Endothelial cell of umbilical vein (primary cell): ENCODE measurements around the gene MYL1. TPM values are rescaled to one million over a fixed set of nuclear protein-coding genes. Genes with fewer than 3 reads are reported as not detected.

Experiments used
- BruUV-seq: library from RNA; stranded (reverse); fragments of 400-500 nt; replicated peaks from 2 replicates; lab custom pipeline; 2021; lab: Mats Ljungman, UMichigan
- CTCF ChIA-PET: fragments of 300-600, 350-600 bp; sonication (Branson Sonifier 250); formaldehyde crosslinking; loops from one replicate; lab custom pipeline; 2021; ENCODE audit warnings: antibody characterized with exemption, inconsistent platforms; lab: Charles Lee
- POLR2A ChIA-PET: fragments of 300-600, 350-600 bp; sonication (Branson Sonifier 250); formaldehyde crosslinking; loops from one replicate; lab custom pipeline; 2021; ENCODE audit warnings: antibody characterized with exemption, inconsistent platforms; lab: Charles Lee
- DNase-seq: peaks from one replicate; pipeline ENCODE4 v3.0.0-alpha.2; 2011; ENCODE audit warnings: low read depth, low spot score
- FAIRE-seq: peaks from 2 replicates; lab custom pipeline; 2011; peaks lifted over from hg19 to GRCh38; lab: Jason Lieb, UNC
- H2AFZ ChIP-seq: 2 replicates; pipeline ENCODE4 v1.6.0; 2012; ENCODE audit warnings: low read depth, low read length, control low read depth, inconsistent platforms
- H3K27ac ChIP-seq: 2 replicates; pipeline ENCODE4 v1.5.1; 2011; ENCODE audit warnings: low read depth, mild to moderate bottlenecking, control low read depth, low read length, moderate library complexity; ENCODE audit not compliant: insufficient read depth
- H3K27me3 ChIP-seq, 2 experiments: 2 replicates each; pipeline versions ENCODE4 v1.6.0 to v1.6.1; 2011; ENCODE audit warnings: low read length in 2 of 2, mixed read lengths in 1 of 2; ENCODE audit not compliant: control insufficient read depth in 2 of 2, insufficient read depth in 2 of 2
- H3K36me3 ChIP-seq, 2 experiments: 2 replicates in 1 of 2; 3 replicates in 1 of 2; pipeline ENCODE4 v1.5.1; 2011; ENCODE audit warnings: low read length in 2 of 2, mild to moderate bottlenecking in 1 of 2, moderate library complexity in 1 of 2; ENCODE audit not compliant: control insufficient read depth in 2 of 2, insufficient read depth in 2 of 2; ENCODE audit errors: extremely low read depth in 1 of 2
- H3K4me1 ChIP-seq: 3 replicates; pipeline ENCODE4 v1.5.1; 2011; ENCODE audit warnings: mild to moderate bottlenecking, low read length; ENCODE audit not compliant: control insufficient read depth, insufficient read depth; ENCODE audit errors: extremely low read depth
- H3K4me2 ChIP-seq: 2 replicates; pipeline ENCODE4 v1.6.1; 2011; ENCODE audit warnings: low read length, control low read depth, mixed read lengths; ENCODE audit not compliant: insufficient read depth
- H3K4me3 ChIP-seq, 3 experiments: fragments of 200-600 bp in 1 of 3; sonication (generic), shearing (Covaris generic) in 1 of 3; replicated peaks in 1 of 3; 2 replicates each; pipeline ENCODE4 v1.5.1; 2011 to 2016; ENCODE audit warnings: control low read depth in 3 of 3, low read length in 3 of 3, mild to moderate bottlenecking in 2 of 3, inconsistent platforms in 1 of 3, low read depth in 1 of 3, moderate library complexity in 1 of 3; ENCODE audit not compliant: insufficient read depth in 1 of 3
- H3K79me2 ChIP-seq: 2 replicates; pipeline ENCODE4 v1.6.0; 2012; ENCODE audit warnings: low read length, inconsistent platforms; ENCODE audit not compliant: control insufficient read depth, insufficient read depth
- H3K9ac ChIP-seq: replicated peaks from 2 replicates; pipeline ENCODE3; 2011; ENCODE audit warnings: low read length, control low read depth; ENCODE audit not compliant: insufficient read depth; ENCODE audit errors: extremely low read depth
- H3K9me1 ChIP-seq: replicated peaks from 3 replicates; pipeline ENCODE4 v1.6.0; 2011; ENCODE audit warnings: mild to moderate bottlenecking, low read length; ENCODE audit not compliant: control insufficient read depth, insufficient read depth; ENCODE audit errors: extremely low read depth
- H3K9me3 ChIP-seq: replicated peaks from 2 replicates; pipeline ENCODE4 v1.5.1; 2012; ENCODE audit warnings: low read length, inconsistent platforms; ENCODE audit not compliant: control insufficient read depth, insufficient read depth
- H4K20me1 ChIP-seq: replicated peaks from 2 replicates; pipeline ENCODE3; 2011; ENCODE audit warnings: mild to moderate bottlenecking, low read length; ENCODE audit not compliant: control insufficient read depth, insufficient read depth; ENCODE audit errors: extremely low read depth
- FOS ChIP-seq: IDR thresholded peaks from 2 replicates; pipeline ENCODE4 v1.6.1; 2011; ENCODE audit warnings: mild to moderate bottlenecking, low read length, moderate library complexity, borderline replicate concordance; ENCODE audit not compliant: insufficient read depth
- GATA2 ChIP-seq: IDR thresholded peaks from 2 replicates; pipeline ENCODE4 v1.7.0; 2011; ENCODE audit warnings: low read depth, mild to moderate bottlenecking, moderate library complexity, mixed read lengths, low read length; ENCODE audit not compliant: insufficient read length, insufficient read depth
- JUN ChIP-seq: IDR thresholded peaks from 2 replicates; pipeline ENCODE4 v1.6.1; 2011; ENCODE audit warnings: borderline replicate concordance, low read depth; ENCODE audit not compliant: insufficient read length, insufficient read depth
- POLR2A ChIP-seq: IDR thresholded peaks from 2 replicates; pipeline ENCODE4 v1.6.1; 2012; ENCODE audit warnings: low read depth, mild to moderate bottlenecking, control low read depth, low read length
- dilution Hi-C: fragments of 300-500 bp; cut with MboI; formaldehyde crosslinking; loops from one replicate; pipeline ENCODE4 v1.15.0; 2019; ENCODE audit warnings: low sequenced_read_pairs; ENCODE audit not compliant: extremely low pct_ligation_motif_present
- intact Hi-C: fragments of 100-400 bp; cut with micrococcal nuclease; formaldehyde crosslinking; loops from one replicate; pipeline ENCODE4 v1.10.0; 2022
- polyA plus RNA-seq, 4 experiments: library from polyadenylated mRNA; depleted of rRNA in 3 of 4; stranded (reverse) in 3 of 4; unstranded in 1 of 4; fragments of >200 nt; gene quantifications; 2 replicates each; pipeline versions ENCODE4 v1.2.1 to v1.2.3, GENCODE V29; 2011 to 2012; ENCODE audit warnings: missing spikeins in 1 of 4
- total RNA-seq: library from RNA; stranded (reverse); gene quantifications from 2 replicates; pipeline ENCODE4 v1.2.3, GENCODE V29; 2021

MYL1 gene
- total and polyA plus RNA-seq, 2 donors (not counting 3 experiments of a cell fraction or from before 2014, with no cell fraction given) = not detected

- no peak overlapping the region for H3K9ac ChIP-seq
- H3K79me2 ChIP-seq = no peaks in the 10 kb centered on the region
- FAIRE-seq (no peak), DNase-seq (no peak)
- H3K4me2 ChIP-seq = no peak overlapping the region
- CTCF ChIA-PET = no interaction called here
- no peaks in the 10 kb centered on the region for H3K9me3 ChIP-seq
- no peaks in the 10 kb centered on the region for H4K20me1 ChIP-seq
- no peak overlapping the region for H3K27ac ChIP-seq
- no peaks in the 10 kb centered on the region for H3K9me1 ChIP-seq
- no peaks in the 10 kb centered on the region for H3K4me1 ChIP-seq
- H2AFZ ChIP-seq = no peak overlapping the region
- TF ChIP-seq GATA2 = no peak
- TF ChIP-seq JUN = no peak
- BruUV-seq = no TSS peak
- dilution Hi-C loops (no loop called here), intact Hi-C loops (no loop called here)
- no peak overlapping the region for H3K4me3 ChIP-seq
- no peaks in the 10 kb centered on the region for H3K27me3 ChIP-seq
- no peaks in the 10 kb centered on the region for H3K36me3 ChIP-seq
- POLR2A ChIA-PET = no interaction called here
Observed at GRCh38 chr2:210271300-210271699, 43.7 kb downstream of the MYL1 start.

- Histone ChIP-seq H3K4me2 (no peak overlapping the region), H3K27me3 (no peaks in the 10 kb centered on the region), H3K9ac (no peak overlapping the region), H3K9me3 (no peaks in the 10 kb centered on the region), H4K20me1 (no peaks in the 10 kb centered on the region), H2AFZ (no peak overlapping the region), H3K79me2 (no peaks in the 10 kb centered on the region), H3K9me1 (no peaks in the 10 kb centered on the region), H3K4me3 (no peak overlapping the region), H3K4me1 (no peaks in the 10 kb centered on the region), H3K27ac (no peak overlapping the region), H3K36me3 (no peaks in the 10 kb centered on the region)
- dilution Hi-C loops (no loop called here), intact Hi-C loops (no loop called here)
- no TSS peak for BruUV-seq
- no peak for DNase-seq
- TF ChIP-seq FOS = no peak
- TF ChIP-seq POLR2A = no peak
- no peak for FAIRE-seq
- POLR2A ChIA-PET = no interaction called here
- CTCF ChIA-PET = no interaction called here
Observed at GRCh38 chr2:210269148-210269547, 45.8 kb downstream of the MYL1 start.
